HG02642 (cell line): ENCODE data around the gene SCN8A.
"Not testable (repeated sequence)": the region's sequence is repeated elsewhere in the genome, so short reads cannot be mapped to it uniquely, and the experiment has no call there.

Experiments
- ATAC-seq: cut with Tn5 transposase; IDR thresholded peaks from one replicate; pipeline ENCODE4 v1.9.1; 2021; ENCODE audit warnings: mild to moderate bottlenecking; ENCODE audit not compliant: unreplicated experiment, poor library complexity

The SCN8A gene

DNA sequence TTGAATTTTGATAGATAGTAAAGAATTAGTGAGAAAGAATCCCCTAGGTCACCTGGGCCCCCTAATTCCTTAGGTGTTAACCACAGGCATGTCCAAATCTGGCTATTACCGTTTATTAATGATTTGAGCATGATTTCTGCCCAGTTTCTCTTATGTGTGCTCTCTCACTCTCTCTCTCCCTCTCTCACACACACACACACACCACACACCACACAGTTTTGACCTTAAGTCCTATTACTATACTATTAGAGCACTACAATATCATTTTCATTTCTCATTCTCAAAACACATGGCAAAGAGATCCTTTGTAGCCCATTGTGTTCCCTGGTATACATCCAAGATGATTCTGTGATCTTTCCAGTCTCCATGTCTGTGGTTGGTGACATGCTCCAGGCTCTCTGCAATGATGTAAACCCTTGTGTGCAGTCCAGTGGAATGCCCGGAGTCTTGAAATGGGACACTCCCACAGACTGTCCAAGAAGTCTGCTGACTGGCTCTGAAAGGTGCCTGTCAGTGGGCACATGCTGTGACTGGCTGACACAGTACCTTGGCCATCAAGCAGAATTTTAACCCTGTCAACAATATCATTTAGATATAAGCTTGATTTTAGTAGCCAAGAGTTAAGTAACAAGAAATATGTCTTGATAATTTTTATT, 161.3 kb downstream of the SCN8A start:
- ATAC-seq = no peak

GRCh38 chr12:51753980-51754675, 163.1 kb downstream of the SCN8A start:
- ATAC-seq = no peak

DNA sequence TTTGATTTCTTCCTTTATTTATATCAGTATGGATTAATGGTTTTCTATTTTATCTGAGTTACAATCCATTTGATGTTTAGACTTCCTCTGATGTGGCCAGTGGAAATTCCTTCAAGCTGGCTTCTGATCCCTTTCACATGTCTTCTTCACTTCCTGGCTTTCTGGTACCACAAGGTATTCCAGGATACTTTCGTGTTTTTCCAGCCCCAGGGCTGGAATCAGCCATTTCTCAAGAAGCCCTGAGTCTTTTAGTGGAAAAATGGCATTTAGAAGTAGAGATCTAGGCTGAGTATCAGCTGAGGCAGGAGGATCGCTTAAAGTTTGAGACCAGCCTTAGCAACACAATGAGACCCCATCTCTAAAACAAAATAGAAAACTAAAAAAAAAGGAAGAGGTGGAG, 164.2 kb downstream of the SCN8A start:
- ATAC-seq = no peak

- ATAC-seq = no peak
These were observed 168.1 kb downstream of the SCN8A start for GRCh38 chr12:51759175-51759574.

DNA sequence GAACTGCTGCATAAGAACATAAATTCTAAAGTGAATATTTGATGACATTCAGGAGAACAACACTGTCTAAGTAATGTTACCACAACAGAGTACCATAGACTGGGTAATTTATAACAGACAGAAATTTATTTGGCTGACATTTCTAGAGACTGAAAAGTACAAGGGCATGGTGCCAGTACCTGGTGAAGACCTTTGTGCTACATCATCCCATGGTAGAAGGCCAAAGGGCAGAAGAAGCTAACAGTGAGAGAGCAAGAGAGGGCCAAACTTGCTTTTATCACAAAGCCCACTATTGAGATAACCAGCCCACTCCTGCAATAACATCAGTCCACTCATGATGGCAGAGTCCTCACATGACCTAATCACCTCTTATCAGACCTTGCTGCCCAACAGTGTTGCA, 168.7 kb downstream of the SCN8A start:
- no peak for ATAC-seq

DNA sequence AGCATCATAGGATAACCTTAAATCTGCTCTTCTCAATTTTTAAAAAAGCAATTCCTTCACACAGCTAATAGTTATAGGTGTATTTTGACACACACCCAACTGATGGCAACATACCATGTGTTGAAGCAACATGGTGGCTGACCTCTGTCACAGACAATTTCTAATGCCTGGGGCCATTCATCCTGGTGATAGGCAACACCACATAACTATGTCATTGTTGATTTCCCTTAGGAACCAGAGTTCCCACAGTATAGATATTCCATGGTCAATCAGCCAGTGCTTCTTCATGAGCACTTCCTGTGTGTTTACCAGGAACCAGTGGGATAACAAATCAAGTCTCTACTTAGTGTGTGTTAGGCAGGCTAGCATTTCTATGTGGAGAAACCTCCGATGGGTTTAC, 169.2 kb downstream of the SCN8A start:
- ATAC-seq = no peak

DNA sequence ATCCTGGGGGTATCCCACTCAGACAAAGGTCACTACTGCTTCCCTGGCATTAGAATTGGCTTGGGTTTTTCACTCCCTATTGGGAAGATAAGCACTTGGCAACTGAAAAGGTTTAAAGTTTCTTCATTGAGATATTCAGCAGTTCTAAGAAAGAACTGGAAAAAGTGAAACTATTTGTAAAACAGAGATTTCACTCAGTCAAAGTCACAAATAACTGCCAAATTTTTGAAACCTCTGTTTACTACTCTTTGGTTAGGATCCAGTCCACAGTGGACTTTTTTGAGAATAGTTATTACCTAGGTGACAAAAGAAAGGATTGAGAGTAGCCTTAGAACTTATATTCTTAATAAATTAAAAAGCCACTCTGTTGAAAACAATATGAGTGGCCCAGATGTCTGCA, 172.7 kb downstream of the SCN8A start:
- no peak for ATAC-seq

GRCh38 chr12:51766067-51766676, 175.1 kb downstream of the SCN8A start:
- no peak for ATAC-seq

DNA sequence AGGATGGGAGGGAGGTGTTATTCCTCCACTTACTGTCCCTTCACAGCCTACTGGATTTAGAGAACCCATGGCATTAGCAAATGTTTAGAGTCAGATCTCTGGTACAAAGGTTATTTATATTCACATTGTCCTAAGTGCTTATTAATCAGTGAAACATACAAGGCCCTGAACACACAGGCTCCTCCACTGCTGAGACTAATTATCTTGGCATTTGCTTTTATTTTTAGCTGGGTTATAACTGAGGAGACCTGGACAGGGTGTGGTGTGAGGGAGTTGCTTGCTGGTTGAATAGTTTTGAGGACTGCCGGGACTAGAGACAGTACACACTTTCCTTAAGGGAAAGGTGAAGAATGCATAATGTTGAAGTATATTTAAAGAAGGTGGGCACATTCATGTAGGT, 180.0 kb downstream of the SCN8A start:
- ATAC-seq = no peak

DNA sequence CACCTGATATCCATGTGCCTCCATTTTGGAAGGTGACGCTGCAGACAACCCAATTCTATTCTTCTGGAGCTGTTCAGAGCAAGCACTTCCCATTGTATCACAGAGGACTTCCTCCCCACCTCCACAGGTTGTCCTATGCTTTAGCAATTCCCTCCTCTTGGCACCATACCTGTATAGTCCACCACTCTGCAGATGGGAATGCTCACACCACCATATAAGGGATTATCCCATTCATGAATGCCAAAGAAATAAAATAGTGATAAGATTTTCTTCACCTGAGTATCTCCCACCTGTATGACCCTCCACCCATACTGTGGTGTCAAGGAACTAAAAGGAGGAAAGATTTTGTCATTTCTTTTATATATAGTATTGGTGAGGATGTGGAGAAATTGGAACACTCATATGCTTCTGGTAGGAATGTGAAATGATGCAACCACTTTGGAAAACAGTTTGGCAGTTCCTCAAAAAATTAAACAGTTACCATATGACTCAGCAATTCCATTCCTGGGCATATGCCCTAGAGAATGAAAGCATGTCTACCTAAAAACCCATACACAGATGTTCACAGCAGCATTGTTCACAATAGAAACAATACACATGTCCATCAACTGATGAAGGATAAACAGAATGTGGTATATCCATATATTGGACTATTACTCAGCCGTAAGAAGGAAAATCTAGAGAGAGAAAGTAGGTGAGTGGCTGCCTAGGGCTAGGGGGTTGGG, 182.3 kb downstream of the SCN8A start:
- no peak for ATAC-seq

DNA sequence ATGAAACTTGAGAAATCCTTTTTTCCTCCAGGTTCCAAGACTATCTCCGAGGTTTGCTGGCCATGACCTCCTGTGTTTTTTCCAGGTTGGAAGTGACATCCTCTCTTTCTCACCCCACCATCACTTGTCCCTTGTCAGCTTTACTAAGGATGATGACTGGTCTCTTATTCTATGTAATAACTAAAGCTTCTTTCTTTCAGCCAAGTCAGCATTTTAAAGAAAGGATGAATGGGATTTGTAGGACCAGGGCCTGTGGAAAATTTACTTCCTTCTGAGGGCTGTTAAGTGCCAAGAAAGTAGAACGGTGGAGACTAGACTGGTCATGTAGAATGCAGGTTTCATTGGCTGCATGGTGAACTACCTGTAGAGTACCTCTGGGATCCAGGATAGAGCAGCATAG, 183.9 kb downstream of the SCN8A start:
- no peak for ATAC-seq

GRCh38 chr12:51777457-51777856, 186.4 kb downstream of the SCN8A start:
- ATAC-seq = no peak

DNA sequence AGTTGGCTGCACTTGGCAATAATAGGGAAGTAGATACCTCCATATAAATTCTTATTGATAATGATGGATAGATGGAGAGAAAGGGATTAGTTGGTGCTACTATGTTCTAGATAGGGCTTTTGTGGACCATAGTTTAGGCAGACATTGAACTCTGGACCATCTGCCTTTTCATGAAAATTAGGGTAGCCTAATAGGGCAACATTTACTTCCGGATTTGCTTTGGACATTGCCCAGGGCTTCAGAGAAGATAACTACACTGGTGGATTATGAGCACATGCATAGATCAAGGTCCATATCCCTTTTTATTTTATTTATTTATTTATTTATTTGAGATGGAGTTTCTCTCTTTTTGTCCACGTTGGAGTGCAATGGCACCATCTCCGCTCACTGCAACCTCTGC, 186.9 kb downstream of the SCN8A start:
- ATAC-seq = no peak

DNA sequence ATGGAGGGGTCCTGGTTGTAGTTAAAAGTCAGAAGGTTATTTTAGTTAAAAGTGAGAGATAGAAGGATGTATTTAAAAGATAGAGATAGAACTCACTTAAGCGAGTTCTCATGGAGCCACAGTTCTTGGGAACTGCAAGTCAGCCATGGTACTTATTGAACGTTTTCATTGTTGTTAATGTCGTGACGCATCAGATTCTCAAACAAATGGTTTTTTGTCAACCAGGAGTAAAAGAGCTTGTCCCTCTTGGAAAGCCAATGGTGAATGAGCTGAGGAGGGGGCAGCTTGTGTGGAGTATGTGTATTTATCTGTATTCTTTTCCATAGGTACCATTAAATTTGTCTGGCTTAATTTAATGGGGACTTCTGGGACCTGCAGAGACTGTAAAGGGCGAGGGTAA, 188.8 kb downstream of the SCN8A start:
- ATAC-seq = no peak

DNA sequence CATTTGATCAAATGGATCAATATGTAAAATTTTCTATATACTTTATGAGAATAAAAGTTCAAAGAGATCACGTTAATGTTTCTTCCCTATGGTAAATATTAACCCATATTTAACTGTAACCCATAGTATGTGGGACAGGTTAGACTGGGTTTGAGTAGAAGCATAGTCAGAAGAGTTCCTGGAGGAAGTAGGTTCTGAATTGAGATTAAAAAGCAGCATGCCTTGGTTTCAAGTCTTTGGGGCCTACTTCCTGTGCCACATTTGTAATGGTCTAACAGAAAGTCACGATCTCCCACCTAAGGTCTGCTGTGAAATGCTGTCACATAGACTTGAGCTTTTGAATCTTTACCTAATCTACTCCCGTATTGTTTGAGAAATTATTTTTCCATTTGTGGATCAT, 193.7 kb downstream of the SCN8A start:
- ATAC-seq = no peak

GRCh38 chr12:51785906-51786305, 194.9 kb downstream of the SCN8A start:
- ATAC-seq = no peak

DNA sequence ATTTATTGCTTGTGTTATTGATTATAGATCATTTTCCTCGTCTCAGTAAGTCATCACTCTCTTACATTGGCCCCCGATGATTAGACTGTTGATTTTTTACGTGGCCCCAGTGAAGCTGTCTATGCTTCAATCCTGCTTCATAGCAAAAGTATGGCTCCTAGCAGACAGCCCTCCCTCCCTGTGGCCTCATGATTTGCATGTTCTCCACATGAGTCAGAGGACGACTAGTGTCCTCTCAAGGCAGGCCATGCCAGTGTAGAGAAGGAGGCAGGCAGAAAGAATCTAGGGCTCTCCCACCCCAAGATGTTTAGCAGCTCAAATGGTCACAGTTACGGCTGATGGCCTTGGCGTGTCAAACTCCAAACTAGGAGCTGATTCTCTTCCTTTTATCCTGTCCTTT, 197.8 kb downstream of the SCN8A start:
- no peak for ATAC-seq

GRCh38 chr12:51792417-51792816, 201.4 kb downstream of the SCN8A start:
- ATAC-seq = no peak

DNA sequence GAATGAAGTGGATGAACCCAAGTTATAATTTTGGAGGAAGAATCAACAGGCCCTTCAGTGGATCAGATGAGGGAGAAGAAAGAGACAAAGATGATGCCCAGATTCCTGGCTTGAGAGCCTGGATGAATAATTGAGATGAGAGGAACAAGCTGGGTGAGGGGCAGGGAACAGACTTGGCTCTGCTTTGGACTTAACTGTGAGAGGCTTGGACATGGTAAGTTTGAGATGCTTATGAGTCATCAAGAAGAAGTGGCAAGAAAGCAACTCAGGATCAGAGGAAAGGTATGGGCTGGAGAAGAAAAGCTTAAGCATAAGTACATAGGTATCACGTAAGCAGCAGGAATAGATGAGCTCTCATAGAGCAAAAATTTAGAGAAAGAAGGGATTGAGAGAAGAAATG, 202.2 kb downstream of the SCN8A start:
- no peak for ATAC-seq

DNA sequence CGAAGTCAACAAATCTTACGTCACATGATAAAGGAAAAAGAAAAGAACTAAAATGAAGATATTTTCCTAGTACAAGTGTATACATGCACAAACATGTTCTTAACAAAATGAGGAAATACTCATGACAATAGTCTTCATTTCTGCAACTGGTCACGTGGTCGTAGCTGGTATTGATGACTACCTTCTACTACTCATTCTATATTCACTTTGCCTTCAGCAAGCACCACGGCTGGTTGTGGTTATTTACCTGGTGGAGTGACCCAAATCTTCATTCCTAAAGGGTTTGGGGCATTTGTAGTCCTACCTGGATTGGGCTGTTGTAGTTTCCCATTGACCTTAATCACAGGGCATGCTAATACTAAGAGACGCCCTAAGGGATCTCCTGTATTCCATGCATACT, 206.3 kb downstream of the SCN8A start:
- no peak for ATAC-seq

GRCh38 chr12:51798051-51798450, 207.0 kb downstream of the SCN8A start:
- ATAC-seq = not testable (repeated sequence)
